HL-60 (cell line): ENCODE data around the gene CKAP2L.

Source experiments
- GABPA ChIP-seq: IDR thresholded peaks from 2 replicates; pipeline ENCODE4 v1.6.1; 2012; ENCODE audit warnings: low read depth
- POLR2AphosphoS5 ChIP-seq: IDR thresholded peaks from 2 replicates; pipeline ENCODE4 v1.6.1; 2012; ENCODE audit warnings: low read depth
- TF ChIP-seq, protein P1 (sequence below): IDR thresholded peaks from one replicate; pipeline ENCODE4 v1.5.1; 2011; ENCODE audit warnings: low read length, control low read depth, inconsistent platforms; ENCODE audit not compliant: insufficient read depth

DNA sequence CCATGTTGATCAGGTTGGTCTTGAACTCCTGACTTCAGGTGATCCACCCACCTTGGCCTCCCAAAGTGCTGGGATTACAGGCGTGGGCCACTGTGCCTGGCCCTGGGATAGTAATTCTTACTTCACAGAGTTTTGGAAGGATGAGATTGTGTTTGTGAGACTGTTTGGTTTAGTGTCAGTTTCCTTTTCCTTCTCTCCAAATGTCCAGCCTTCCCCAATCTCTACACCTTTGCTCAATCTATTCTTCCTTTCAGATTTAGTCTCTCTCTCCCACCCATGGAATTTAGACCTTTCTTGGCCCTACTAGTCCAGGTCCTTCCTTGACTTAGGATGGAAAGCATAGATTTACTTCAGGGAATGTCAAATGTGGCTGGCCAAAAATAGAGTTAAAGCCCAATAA, 32.1 kb upstream of the CKAP2L start:
- TF ChIP-seq, protein P1, sequence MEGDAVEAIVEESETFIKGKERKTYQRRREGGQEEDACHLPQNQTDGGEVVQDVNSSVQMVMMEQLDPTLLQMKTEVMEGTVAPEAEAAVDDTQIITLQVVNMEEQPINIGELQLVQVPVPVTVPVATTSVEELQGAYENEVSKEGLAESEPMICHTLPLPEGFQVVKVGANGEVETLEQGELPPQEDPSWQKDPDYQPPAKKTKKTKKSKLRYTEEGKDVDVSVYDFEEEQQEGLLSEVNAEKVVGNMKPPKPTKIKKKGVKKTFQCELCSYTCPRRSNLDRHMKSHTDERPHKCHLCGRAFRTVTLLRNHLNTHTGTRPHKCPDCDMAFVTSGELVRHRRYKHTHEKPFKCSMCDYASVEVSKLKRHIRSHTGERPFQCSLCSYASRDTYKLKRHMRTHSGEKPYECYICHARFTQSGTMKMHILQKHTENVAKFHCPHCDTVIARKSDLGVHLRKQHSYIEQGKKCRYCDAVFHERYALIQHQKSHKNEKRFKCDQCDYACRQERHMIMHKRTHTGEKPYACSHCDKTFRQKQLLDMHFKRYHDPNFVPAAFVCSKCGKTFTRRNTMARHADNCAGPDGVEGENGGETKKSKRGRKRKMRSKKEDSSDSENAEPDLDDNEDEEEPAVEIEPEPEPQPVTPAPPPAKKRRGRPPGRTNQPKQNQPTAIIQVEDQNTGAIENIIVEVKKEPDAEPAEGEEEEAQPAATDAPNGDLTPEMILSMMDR, result no peak
- no peak for TF ChIP-seq POLR2AphosphoS5
- TF ChIP-seq GABPA, result no peak
